GM19023 (cell line): Measurements from ENCODE around the gene SLC24A4.
"Not testable (repeated sequence)": the region's sequence is repeated elsewhere in the genome, so short reads cannot be mapped to it uniquely, and the experiment has no call there.

Source experiments
- ATAC-seq: cut with Tn5 transposase; IDR thresholded peaks from one replicate; pipeline ENCODE4 v1.9.1; 2021; ENCODE audit warnings: mild to moderate bottlenecking, moderate library complexity; ENCODE audit not compliant: unreplicated experiment

Gene SLC24A4

DNA sequence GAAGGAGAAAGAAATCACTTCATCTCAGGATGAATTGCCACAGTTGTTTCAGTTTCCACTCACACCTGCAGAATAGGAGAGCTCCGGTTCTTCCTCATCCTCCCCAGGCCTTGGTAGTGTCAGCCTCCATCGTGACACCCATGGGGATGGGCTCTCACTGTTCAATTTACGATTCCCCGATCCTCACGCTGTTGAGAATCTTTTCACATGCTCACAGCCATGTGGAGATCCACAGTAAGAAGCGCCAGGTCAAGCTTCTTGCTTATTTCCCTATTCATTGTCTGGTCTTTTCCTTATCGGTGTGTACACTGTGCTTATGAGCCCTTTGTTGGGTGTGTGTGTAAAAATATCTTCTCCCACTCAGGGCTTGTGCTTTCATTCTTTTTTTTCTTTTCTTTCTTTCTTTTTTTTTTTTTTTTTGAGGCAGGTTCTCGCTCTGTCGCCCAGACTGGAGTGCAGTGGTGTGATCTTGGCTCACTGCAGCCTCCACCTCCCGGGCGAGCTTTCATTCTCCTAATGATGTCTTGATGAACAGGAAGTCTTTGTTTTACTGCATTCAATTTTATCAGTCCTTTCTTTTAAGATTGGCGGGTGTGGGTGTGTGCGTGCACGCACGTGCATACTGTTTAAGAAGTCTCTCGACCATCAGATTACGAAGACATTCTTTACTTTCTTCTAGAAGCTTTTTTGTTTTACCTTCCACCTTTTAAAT is 212.1 kb downstream of the SLC24A4 start:
- no peak for ATAC-seq

DNA sequence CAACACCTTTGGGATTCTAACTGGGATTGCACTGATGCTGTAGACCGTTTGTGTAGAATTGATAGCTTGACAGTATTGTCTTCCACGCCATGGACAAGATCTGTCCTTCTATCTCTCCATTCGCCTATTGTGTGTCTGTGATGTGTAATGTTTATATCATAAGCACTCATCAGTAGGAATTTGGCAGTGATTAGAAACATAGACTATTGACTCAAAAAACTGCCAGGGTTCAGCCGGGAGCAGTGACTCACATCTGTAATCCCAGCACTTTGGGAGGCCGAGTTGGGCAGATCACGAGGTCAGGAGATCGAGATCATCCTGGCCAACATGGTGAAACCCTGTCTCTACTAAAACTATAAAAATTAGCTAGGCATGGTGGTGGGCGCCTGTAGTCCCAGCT is 213.3 kb downstream of the SLC24A4 start:
- not testable (repeated sequence) for ATAC-seq

DNA sequence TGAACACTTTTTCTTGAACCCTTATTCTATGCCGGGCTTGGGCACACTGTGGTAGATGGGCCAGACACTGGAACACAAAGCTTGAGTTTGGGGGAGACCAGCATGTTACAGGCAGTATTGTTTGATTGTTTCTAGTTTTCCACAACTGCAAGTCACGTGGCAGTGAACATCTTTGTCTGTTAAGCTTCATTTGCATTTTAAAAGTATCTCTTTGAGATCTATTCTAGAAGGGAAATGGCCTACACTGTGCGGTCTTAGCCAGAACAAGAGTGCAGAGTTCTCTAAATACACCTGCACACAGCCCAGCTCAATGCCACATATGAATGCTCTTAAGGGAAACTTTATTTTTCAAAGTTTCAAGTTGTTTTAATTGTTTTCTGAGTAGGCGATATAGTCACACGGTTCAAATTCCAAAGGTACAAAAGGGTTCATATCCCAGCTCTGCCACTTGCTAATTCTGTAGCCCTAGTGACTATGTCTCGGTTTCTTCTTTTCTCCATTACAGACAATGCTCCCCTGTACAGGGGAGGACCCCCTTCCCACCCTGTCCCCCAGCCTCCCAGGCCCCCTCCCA is 215.5 kb downstream of the SLC24A4 start:
- peak; percentile 70 for ATAC-seq

DNA sequence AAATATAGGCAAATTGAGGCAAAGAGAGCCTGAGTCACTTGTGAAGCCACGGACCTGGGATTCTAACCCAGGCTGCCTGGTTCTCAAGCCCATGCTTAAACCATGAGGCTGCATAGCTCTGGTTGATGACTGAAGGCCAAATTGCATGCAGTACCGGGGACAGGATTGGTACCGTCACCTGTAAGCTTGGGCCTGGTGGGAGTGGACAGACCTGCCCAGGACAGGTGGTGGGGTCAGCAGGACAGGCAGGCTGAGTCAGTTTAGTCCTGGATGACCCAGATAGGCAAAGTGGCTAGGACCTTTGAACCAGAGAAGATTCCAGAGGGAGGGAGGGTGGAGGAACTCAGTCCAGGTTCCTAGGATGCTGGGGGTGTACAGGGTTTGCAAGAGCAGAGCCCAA is 216.5 kb downstream of the SLC24A4 start:
- no peak for ATAC-seq

- ATAC-seq, result peak; percentile 48
These were observed 216.9 kb downstream of the SLC24A4 start for GRCh38 chr14:92539875-92540274.

DNA sequence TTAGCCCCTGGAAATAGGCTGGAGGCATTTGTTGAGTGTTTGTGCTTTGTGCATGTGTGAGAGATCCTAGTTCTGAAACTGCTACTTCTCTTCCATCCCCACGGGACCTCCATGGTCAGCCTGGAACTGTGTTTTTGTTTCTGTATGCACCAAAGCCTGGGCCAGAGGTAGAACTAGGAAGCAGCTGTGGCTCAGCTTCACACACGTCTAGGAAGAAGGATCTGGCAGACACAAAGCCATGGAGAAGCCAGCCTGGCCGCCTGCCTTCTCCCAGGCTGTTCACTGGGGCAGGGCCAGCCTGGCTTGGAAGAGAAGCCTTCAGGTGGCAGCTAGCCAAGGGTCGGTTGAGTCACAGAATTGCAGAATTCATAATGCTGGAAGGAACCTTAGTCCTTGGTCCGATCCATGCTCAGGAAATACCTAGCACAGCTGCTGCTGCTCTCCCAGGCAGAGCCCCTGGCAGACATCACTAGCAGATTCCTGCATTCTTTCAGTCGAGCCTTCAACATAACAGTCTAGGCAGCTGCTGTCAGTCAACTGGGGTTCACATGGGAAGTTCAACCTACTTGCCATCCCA is 217.6 kb downstream of the SLC24A4 start:
- ATAC-seq, result no peak

DNA sequence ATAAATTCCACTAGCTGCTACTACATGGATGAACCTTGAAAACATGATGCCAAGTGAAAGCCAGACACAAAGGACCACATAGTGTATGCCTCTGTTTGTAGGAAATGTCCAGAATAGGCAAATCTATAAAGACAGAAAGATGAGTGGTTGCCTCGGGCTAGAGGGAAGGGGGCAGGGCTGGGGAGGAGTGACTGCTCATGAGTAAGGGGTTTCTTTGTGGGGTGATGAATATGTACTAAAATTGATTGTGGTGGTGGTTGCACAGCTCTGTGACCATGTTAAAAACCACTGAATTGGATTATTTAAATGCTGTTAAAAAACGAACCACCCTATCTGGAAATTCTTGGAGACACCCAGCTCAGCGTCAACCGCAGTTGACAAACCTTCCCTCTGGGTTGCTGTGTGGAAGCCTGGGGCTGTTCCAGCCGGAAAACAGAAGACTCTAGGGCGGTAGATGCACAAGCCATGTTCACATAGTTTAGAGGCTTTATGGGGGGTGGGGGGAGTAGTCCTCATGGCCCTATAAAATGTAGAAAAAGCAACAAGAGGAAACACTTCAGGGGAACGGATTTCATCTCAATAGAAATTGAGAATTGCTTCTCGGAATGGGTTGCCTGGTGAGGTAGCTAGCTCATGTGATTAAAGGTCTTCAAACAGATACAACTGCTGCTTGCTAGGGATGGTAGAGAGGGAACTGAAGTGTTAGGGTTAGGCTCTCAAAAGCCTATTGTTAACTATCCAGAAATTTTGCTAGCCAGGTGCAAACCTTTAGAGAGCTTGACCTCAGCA is 220.0 kb downstream of the SLC24A4 start:
- no peak for ATAC-seq

DNA sequence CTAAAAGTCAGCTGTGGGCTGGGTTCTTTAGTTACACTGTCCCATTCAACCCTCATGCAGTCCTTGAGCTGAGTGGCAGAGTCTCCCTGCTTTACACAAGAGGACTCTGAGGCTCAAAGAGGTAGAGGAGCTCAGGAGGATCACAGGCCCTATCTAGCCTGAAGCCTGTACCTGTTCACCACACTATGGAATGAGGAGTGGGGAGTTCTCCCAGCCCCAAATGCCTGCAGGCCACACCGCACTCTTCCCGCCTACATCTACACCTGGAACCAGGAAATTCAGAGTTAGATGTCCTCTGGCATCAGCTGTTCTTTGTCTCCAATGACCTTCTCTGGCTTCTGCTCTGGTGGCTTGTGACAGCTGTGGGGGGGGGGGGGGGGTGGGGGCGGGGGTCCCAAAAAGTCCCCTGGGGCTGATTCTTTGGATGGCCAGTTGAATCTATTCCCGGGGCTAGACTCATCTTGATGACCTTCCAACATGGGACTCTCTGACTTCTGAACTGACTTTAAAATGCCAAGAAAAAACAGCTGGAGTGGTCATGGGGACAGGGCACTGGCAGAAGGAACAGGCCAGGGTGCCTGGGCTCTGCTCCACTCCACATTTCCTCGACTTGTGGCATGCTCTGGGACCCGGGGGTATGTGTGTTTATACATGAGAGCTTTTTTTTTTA is 221.2 kb downstream of the SLC24A4 start:
- no peak for ATAC-seq

- no peak for ATAC-seq
These were observed 223.5 kb downstream of the SLC24A4 start for GRCh38 chr14:92546347-92547053.

DNA sequence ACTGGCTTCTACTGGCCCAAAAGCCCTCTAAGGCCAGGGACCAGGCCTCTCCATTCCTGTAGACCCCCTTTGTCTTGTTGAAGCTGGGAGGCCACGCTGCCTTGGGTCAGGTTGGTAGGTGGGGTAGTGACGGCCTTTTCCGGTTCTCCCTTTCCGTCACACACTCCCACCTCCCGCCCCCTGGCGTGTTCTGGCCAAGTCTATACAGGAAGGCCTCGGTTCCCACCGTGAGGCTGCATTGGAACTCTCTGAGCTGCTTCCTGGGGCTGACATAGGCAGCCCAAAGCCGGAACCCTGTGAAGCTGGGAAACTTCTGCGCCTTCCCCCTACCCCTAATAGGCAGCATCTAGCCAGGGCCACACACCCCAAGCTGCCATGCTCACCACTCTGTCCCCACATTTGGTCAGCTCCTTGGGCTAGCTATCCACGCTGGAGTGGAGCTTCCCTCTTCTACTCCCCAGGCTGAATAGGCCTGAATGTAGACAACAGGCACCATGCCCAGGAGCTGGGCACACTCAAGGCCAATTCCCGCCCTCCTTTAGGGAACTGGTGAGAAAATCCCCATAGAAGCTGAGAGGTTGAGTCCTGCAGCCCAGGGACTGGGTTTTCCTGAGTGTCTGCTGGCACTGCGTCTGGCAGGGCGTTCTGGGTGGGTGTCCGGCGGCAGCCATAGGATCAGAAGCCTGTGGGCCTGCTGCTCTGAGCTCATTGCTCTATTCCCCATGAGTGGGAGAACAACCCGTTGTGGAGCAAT is 226.3 kb downstream of the SLC24A4 start:
- no peak for ATAC-seq

DNA sequence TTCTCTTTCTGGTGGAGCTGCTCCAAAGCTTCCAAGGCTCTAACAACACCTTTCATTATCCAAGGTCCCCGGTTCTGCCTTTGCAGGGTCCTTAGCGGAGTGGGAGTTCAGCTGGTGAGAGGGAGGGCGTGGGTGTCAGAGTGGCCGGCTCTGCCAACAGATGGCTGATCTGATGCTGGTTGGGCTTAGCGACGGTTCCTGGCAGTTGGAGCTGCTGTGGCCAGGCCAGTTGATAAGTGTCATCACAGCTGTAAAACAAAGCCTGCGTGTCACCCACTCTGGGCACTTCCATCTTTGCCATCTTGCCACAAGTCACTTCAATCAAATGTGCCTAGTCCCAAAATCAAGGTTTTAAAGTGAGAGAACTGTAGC is 226.9 kb downstream of the SLC24A4 start:
- ATAC-seq, result no peak
